ENCODE measurements around the gene TRIM3.

Gene TRIM3

DNA sequence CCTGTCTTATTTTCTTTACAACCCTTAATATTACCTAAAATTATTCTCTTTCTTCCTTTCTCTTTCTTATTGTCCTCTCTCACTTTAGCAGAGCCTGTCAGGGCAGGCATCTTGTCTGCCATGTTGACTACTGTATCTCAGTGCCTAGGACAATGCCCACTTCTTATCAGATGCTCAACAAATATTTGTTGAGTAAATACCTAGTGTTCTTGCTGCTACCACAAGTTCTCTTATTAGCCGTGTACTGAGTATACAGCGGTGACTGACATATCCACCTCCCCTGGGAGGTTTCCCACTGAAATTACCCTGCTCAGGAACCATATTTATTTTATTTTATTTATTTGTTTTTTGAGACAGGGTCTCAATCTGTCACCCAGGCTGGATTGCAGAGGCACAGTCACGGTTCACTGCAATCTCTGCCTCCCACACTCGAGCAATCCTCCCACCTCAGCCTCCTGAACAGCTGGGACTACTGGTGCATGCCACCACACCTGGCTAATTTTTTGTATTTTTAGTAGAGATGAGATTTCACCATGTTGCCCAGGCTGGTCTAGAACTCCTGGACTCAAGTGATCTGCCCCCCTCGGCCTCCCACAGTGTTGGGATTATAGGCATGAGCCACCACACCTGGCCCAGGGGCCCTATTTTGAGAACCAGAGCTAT is 39.6 kb downstream of the TRIM3 start:
- DNase-seq = no peak

- no peak for DNase-seq
These were observed 41.9 kb downstream of the TRIM3 start for GRCh38 chr11:6431861-6432260.

GRCh38 chr11:6427516-6427915 is 46.2 kb downstream of the TRIM3 start:
- DNase-seq = no peak

GRCh38 chr11:6420677-6421076 is 53.1 kb downstream of the TRIM3 start:
- no peak for DNase-seq

DNA sequence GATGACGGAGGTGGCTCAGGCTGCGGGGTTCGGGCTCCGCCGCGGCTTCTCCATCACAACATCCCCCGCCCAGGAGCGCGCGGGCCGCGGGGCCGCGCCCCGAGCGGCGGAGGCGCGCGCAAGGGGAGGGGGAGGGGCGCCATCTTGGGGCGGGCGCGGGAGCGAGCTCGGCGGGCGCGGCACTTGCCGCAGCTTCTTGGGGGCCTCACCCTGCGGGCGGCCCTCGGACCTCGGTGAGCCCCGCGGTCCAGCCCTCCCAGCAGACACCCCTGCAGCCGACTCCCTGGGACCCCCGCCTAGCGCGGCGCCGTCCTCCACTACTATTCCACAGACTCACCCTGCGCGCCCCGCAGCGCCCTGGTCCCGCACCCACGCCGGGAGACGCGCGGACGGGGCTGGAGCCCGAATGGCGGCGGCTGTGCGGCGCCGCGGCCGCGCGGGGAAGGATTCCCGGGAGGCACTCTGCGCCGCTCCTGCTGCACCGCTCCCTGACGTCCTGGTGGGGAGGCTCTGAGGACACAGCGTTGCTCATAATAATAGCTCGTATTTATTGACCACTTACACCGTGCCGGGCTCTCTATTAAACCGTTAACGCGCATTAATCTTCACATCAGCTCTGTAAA is 54.6 kb downstream of the TRIM3 start, which contains the start of gene APBB1:
Gene APBB1, minus strand, starts transcription at position 86 of the 623 bp plus-strand sequence. CDS start 7,747 bp downstream, outside the sequence.
- peak; percentile 74 for DNase-seq

DNA sequence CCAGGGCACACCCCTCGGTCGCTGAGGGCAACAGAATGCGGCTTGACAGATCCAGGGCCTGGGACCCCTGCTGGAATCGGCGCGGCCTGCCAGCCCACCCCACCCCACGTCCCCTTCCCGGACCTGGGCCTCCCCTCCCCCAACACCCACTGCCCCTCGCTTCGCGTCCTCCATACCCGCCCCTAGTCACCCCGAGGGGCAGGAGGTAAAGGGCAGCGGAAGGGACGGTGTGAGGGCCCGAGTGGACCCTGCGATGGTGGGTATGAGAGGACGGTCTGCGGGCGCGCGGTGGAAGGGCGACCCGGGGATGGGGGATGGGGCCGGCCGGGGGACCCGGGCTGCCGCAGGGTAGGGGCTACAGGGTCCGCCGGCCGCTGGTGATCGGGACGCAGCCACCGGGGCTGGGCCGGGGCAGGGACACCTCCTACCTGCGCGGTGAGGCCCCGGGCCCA is 55.2 kb downstream of the TRIM3 start:
- no peak for DNase-seq

- DNase-seq = no peak
These were observed 55.7 kb downstream of the TRIM3 start for GRCh38 chr11:6417907-6418556.

DNA sequence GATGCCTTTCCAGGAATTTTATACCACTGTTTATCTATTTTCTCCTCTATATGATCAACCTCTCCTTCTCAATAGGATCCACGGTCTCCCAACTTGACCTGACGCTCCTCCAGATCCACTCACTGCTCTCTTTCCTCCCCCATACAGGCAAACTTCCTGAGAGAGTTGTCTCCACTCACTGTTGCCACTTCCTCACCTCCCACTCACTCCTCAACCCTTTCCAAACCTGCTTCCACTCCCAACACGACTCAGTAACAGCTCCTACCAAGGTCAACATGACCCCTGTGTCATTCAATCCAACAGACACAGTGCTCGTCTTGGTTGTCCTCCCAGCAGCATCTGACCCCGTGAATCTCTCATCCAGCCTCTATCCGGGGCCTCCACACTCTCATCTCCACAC is 57.9 kb downstream of the TRIM3 start:
- no peak for DNase-seq

GRCh38 chr11:6414874-6415328 is 58.8 kb downstream of the TRIM3 start:
- no peak for DNase-seq

DNA sequence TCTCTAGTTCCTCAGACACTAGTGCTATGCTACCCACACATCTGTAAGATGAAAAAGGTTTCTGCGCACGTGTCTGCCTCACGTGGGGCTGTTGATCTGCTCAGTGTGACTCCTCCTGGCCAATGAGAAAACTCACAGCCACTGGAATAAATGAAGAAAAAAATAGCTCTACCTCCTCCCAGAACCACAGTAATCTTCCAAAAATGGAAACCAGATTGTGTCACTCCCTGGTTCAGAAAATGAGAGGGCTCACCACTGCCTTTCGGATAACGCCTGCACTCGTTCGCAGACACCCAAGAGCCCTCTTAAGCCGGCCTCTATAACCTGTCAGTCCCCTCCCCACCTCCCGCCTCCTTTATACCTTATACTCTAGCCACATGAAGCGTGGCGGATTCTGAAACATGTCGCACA is 59.9 kb downstream of the TRIM3 start:
- DNase-seq = peak; percentile 58

- DNase-seq = no peak
These were observed 62.1 kb downstream of the TRIM3 start for GRCh38 chr11:6411594-6412031.

DNA sequence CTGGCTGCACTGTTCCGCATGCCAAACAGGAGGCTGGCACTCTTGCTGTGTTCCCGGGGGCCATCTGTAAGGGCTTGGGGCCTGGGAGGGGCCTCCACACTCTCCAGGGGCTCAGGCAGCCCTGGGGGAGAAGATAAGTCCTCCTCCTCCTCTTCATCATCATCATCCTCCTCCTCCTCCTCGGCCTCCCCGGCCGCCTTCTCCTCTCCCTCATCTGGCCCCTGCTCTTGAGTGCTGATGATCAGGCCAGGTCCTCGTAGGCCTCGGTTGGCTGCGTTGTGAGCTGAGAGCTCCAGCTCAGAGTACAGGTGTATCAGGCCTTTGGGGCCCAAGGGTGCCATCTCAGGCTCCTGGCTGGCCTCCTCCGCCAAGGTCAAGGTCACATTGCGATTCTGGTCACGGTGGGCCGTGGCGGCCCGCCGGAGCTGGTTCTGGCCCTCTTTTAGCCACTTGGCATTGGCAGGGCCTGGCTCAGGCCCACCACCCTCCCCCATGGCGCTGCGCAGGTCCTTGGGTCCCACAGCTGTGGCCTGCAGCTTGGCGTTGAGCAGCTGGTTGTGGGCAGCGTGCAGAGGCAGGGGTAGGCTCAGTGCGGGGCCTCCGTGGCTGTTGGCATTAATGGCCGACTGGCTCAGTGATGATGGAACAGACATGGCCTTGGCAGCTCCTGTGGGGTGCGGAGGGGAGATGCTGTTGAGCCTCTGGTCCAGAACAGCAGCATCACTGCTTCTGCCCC is 62.9 kb downstream of the TRIM3 start:
- no peak for DNase-seq

DNA sequence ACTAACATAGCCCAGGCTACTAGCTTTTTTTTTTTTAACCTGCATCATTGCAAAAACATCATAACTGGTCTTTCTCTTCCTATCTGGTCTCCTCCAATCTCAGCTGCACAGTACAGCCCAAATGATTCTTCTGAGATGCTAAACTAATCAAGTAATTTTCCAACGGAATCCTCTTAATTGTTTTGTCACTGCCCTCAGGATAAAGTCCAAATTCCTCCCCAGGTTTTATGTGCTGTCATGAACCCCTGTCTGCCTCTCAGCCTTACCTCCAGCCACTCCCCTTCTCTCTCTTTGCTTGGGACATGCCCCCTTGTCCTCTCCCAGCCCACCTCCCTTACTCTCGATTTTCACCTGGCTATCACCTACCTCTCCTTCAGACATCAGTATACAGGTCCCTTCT is 67.4 kb downstream of the TRIM3 start:
- DNase-seq = no peak

DNA sequence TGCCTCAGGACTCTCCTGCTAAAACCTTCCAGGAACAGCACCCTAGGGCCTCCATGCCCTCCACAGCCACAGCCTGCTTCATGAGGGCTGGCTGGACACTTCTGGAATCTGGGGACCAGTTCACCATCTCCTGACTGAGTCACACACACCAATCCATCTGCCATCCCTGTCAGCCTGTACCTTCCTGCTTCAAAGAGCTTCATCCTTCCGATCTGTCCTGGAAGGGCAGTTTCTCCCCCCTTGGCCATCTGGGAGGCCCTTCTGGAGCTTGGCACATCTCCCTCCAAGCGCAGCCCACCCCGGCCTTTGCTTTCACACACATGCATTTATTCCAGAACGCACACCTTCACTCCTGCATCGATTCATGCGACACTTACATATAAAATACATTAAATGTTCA is 67.9 kb downstream of the TRIM3 start:
- DNase-seq = no peak

GRCh38 chr11:6405052-6405667 is 68.6 kb downstream of the TRIM3 start:
- DNase-seq = no peak

GRCh38 chr11:6404342-6405051 is 69.2 kb downstream of the TRIM3 start:
- no peak for DNase-seq

GRCh38 chr11:6403539-6403938 is 70.2 kb downstream of the TRIM3 start:
- DNase-seq = no peak

GRCh38 chr11:6402561-6402981 is 71.2 kb downstream of the TRIM3 start:
- peak; percentile 33 for DNase-seq

DNA sequence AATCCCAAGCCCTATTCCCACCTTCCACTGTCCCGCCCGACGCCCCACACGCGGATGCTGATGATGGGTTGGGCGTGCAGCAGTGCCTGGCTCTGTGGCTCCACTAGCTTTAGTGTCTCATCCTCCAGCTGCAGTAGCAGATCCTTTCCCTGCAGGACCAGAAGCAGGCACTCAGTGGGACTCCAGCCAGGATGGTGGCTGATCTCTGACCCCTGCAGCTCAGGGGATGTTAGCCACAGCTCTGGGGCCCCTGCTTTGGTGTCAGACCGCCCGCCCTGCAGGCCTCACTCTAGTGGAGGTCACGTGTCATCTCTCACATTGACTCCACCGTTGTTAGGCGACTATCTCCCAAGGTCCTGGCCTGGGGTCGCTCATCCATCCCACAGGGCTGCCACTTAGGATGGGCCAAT is 71.7 kb downstream of the TRIM3 start:
- DNase-seq = no peak

GRCh38 chr11:6401464-6401863 is 72.3 kb downstream of the TRIM3 start:
- DNase-seq = no peak

DNA sequence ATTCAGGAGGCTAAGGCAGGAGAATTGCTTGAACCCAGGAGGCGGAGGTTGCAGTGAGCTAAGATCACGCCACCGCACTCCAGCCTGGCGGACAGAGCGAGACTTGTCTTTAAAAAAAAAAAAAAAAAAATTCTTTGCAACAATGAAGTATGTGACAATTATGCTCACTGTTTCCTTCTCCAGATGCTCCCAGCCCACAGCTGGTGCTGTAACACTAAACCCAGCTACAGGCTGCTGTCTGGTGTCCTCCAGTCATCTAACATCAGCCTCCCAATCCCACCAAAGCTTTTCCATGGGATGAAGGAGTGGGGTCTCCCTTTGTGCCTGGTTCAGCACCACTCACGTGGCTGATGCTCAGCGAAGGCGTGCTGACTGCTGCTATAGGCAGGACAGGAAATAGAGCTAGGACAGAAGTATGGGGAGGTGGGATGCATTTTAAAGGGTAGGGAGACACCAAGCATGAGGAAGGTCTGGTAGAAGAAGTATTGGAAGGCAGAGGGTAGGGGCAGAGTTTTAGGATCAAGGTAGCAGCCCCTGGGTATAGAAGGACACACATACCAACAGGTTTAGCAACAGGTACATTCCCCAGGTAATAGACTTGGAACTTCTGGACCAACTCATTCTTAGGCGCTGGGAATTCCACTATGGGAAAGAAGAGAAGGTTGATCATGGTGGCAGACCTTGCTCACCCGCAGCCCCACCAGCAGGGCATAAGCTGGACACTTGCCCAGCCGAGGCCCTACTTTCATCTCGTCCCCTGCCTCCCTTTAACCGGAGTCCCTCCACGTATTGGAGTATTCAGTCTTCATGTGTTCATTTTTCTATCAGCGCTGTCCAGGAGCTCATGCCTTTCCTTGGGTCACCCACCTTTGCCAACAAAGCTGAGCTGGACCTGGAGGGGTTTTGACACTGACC is 73.1 kb downstream of the TRIM3 start:
- no peak for DNase-seq

Measured in stimulated activated CD4-positive, alpha-beta T cell treated with anti-CD3 and anti-CD28 coated beads, Interleukin-12 subunit alpha, Interleukin-12 subunit beta, amount 100 ng/mL, for 4 hours (primary cell).